Measurements from ENCODE around the gene CLBA1.
A peak's percentile ranks its signal among the peaks of the same experiment; 100 is the strongest.

The CLBA1 gene

GRCh38 chr14:104975481-104976197, 9.9 kb upstream of the CLBA1 start:
- ChIA-PET CTCF (interaction anchor here (0.5 to 5.3 kb wide), 14 partner anchors 8 to 111 kb away, joined by 3 to 42 read pairs (median 3); partner anchors contain the start of gene CLBA1), POLR2A (interaction anchor here (1.1 to 1.4 kb wide), 2 partner anchors 8 to 223 kb away, joined by 3 read pairs; partner anchors contain the start of gene SIVA1)
- DNase-seq (ENCODE audit: extremely low spot score) = no peak
- TF ChIP-seq CTBP1 (IDR thresholded peaks at IDR 0.05; ENCODE audit: borderline replicate concordance) = no peak
- TF ChIP-seq HDGF (IDR thresholded peaks at IDR 0.05; ENCODE audit: borderline replicate concordance) = no peak
- no peak for TF ChIP-seq ZNF384 (IDR thresholded peaks at IDR 0.05)
- TF ChIP-seq FOXK2 (IDR thresholded peaks at IDR 0.05) = no peak
- TF ChIP-seq BHLHE40 (IDR thresholded peaks at IDR 0.05; ENCODE audit: borderline replicate concordance) = no peak
- no peak for TF ChIP-seq PKNOX1 (IDR thresholded peaks at IDR 0.05)

GRCh38 chr14:104976198-104977007, 9.2 kb upstream of the CLBA1 start:
- ChIA-PET CTCF (interaction anchor here (0.9 to 5.3 kb wide), 8 partner anchors 8 to 72 kb away, joined by 3 to 42 read pairs (median 4); partner anchors contain the start of gene CLBA1), POLR2A (no interaction called here)
- DNase-seq (ENCODE audit: extremely low spot score) = peak; percentile 82
- TF ChIP-seq NFRKB (IDR thresholded peaks at IDR 0.05) = no peak
- TF ChIP-seq LEF1 (IDR thresholded peaks at IDR 0.05; ENCODE audit: borderline replicate concordance) = 0 out of 2 replicates have a peak, but pooled peaks have one; percentile 51

GRCh38 chr14:104977008-104977680, 8.4 kb upstream of the CLBA1 start:
- no peak for DNase-seq (ENCODE audit: extremely low spot score)
- no peak for TF ChIP-seq FOXA1 (IDR thresholded peaks at IDR 0.05)
- TF ChIP-seq SP1 (IDR thresholded peaks at IDR 0.05) = no peak
- TF ChIP-seq ELF4 (IDR thresholded peaks at IDR 0.05) = no peak
- no peak for TF ChIP-seq PKNOX1 (IDR thresholded peaks at IDR 0.05)
- TF ChIP-seq LEF1 (IDR thresholded peaks at IDR 0.05; ENCODE audit: borderline replicate concordance) = no peak
- TF ChIP-seq HDGF (IDR thresholded peaks at IDR 0.05; ENCODE audit: borderline replicate concordance) = no peak
- no peak for TF ChIP-seq FOXK2 (IDR thresholded peaks at IDR 0.05)
- no peak for TF ChIP-seq NFRKB (IDR thresholded peaks at IDR 0.05)
- POLR2A ChIA-PET = no interaction called here
- CTCF ChIA-PET = interaction anchor here (5.3 kb wide), 1 partner anchor 69 kb away, joined by 42 read pairs; no protein-coding TSS in a partner anchor

- TF ChIP-seq BHLHE40 (IDR thresholded peaks at IDR 0.05; ENCODE audit: borderline replicate concordance) (no peak), SUZ12 (IDR thresholded peaks at IDR 0.05) (no peak), FOXA1 (IDR thresholded peaks at IDR 0.05) (no peak), CTBP1 (IDR thresholded peaks at IDR 0.05; ENCODE audit: borderline replicate concordance) (no peak), ARNT (IDR thresholded peaks at IDR 0.05) (no peak), HDGF (IDR thresholded peaks at IDR 0.05; ENCODE audit: borderline replicate concordance) (no peak), ZNF384 (IDR thresholded peaks at IDR 0.05) (no peak), TARDBP (IDR thresholded peaks at IDR 0.05) (no peak), PKNOX1 (IDR thresholded peaks at IDR 0.05) (no peak), LEF1 (IDR thresholded peaks at IDR 0.05; ENCODE audit: borderline replicate concordance) (no peak), L3MBTL2 (conservative IDR thresholded peaks at IDR 0.05) (no peak), NFRKB (IDR thresholded peaks at IDR 0.05) (no peak), SP1 (IDR thresholded peaks at IDR 0.05) (no peak), ELF4 (IDR thresholded peaks at IDR 0.05) (no peak), FOXM1 (IDR thresholded peaks at IDR 0.05; ENCODE audit: borderline replicate concordance) (no peak), FOXK2 (IDR thresholded peaks at IDR 0.05) (no peak)
- DNase-seq (ENCODE audit: extremely low spot score) = peak; percentile 94
- ChIA-PET POLR2A (interaction anchor here (1.0 to 1.2 kb wide), 2 partner anchors 41 to 43 kb away, joined by 5 to 6 read pairs; partner anchors contain the start of gene CDCA4), CTCF (interaction anchor here (1.3 kb wide), 1 partner anchor 113 kb away, joined by 3 read pairs; no protein-coding TSS in a partner anchor)
Observed at GRCh38 chr14:104977681-104978653, 7.6 kb upstream of the CLBA1 start, which contains the start of gene AHNAK2. TSS of gene AHNAK2 (minus strand) at chr14:104978374. CDS start at chr14:104978237, 137 bp downstream.
